Measurements from ENCODE around the gene GAS2L2.

Gene GAS2L2

GRCh38 chr17:35714988-35715387 lies 38.1 kb downstream of the GAS2L2 start:
- no peak overlapping the region for H3K4me3 ChIP-seq (ENCODE audit: control insufficient read depth, low read depth, low read length)
- no peak for DNase-seq (ENCODE audit: low read depth)
- TF ChIP-seq, protein P1, sequence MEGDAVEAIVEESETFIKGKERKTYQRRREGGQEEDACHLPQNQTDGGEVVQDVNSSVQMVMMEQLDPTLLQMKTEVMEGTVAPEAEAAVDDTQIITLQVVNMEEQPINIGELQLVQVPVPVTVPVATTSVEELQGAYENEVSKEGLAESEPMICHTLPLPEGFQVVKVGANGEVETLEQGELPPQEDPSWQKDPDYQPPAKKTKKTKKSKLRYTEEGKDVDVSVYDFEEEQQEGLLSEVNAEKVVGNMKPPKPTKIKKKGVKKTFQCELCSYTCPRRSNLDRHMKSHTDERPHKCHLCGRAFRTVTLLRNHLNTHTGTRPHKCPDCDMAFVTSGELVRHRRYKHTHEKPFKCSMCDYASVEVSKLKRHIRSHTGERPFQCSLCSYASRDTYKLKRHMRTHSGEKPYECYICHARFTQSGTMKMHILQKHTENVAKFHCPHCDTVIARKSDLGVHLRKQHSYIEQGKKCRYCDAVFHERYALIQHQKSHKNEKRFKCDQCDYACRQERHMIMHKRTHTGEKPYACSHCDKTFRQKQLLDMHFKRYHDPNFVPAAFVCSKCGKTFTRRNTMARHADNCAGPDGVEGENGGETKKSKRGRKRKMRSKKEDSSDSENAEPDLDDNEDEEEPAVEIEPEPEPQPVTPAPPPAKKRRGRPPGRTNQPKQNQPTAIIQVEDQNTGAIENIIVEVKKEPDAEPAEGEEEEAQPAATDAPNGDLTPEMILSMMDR (IDR thresholded peaks at IDR 0.05; ENCODE audit: control insufficient read depth, insufficient read depth, low read depth, low read length, missing control alignments): no peak

DNA sequence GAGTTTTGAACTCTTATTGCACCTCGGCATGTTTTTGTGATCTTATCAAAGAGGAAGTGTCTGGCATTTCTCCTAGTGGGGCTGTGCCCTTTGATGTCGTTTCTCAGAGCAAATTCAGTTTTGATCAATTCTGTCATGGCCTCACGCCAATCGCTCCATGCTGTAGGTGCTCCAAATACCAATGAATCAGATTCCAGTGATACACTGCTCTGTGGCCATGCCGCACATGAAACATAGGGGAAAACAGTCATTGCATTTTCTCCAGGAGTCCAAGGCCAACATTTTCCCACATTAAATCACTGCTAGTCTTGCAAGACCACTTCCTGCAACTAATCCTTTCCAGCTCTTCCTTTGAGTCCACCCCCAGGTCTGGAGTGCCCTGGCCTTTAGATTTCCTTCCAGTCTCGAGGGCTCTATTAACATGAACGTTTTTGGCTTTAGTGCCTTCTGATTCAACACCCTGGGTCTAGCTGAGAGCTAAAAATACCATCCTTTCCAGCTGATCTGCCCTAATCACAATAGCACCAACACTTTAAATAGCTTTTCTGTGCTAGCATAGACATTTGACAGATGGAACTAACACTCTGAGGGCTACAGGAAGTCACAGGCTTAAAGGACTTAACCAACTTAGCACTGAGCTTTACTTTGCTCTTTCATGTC lies 39.8 kb downstream of the GAS2L2 start:
- H3K4me3 ChIP-seq (ENCODE audit: control insufficient read depth, low read depth, low read length): no peak overlapping the region
- peak; percentile 95 for DNase-seq (ENCODE audit: low read depth)
- TF ChIP-seq, protein P1 (IDR thresholded peaks at IDR 0.05; ENCODE audit: control insufficient read depth, insufficient read depth, low read depth, low read length, missing control alignments): no peak

DNA sequence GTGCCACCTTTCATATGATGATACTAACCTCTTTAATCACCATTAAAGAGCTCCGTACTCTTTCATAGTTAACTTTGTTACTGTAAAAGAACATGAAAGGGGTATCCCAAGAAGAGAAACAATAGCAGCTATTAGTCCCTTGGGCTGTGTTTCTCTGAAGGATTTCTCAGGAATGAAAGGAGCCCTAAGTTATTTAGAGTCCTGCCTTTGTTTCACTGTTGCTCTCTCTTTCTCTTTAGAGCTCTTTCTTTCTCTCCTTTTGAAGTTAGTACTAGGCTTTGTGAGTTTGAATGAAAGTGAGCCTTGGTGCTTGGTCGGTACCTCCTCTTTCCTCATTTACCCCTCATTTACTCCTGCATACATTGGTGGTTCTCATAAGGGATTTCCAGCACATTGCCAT lies 42.1 kb downstream of the GAS2L2 start:
- TF ChIP-seq, protein P1 (IDR thresholded peaks at IDR 0.05; ENCODE audit: control insufficient read depth, insufficient read depth, low read depth, low read length, missing control alignments): no peak
- DNase-seq (ENCODE audit: low read depth): no peak
- H3K4me3 ChIP-seq (ENCODE audit: control insufficient read depth, low read depth, low read length): no peak overlapping the region

DNA sequence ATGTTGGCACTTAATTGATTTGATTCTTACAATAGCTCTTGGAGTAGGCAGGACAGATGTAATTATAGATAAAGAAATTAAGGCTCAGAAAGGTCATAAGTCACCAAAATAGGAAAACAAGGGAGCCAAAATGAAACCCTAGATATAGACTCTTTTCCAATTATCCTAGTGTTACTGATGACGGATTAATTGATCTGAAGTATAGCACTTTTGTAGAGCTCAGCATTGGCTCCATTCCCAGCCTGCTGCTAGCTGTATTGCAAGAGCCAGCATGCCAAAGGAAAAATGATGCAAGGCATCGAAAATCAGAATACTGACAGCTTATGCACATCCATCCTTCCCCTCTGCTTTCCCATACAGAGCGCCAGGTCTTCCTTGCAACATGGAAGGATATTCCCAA lies 43.2 kb downstream of the GAS2L2 start:
- TF ChIP-seq, protein P1 (IDR thresholded peaks at IDR 0.05; ENCODE audit: control insufficient read depth, insufficient read depth, low read depth, low read length, missing control alignments): no peak
- no peak overlapping the region for H3K4me3 ChIP-seq (ENCODE audit: control insufficient read depth, low read depth, low read length)
- peak; percentile 33 for DNase-seq (ENCODE audit: low read depth)

DNA sequence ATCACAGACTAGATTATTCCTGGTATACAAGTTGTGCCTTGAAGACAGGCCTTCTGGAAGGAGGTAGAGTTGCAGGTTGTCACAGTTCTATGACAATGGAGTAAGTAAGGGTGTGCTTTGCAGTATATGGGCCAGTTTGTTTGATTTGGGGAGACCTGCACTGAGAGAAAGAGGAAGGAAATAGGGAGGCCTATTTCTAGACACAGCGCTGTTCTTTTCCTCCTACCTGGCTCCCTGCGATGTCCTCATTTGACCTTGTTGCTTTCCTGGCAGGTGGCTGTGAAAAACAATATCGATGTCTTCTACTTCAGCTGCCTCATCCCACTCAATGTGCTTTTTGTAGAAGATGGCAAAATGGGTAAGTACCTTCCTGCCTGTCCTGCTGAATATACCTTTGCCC lies 44.1 kb downstream of the GAS2L2 start:
- DNase-seq (ENCODE audit: low read depth): no peak
- H3K4me3 ChIP-seq (ENCODE audit: control insufficient read depth, low read depth, low read length): no peak overlapping the region

GRCh38 chr17:35708149-35708548 lies 44.9 kb downstream of the GAS2L2 start:
- no peak overlapping the region for H3K4me3 ChIP-seq (ENCODE audit: control insufficient read depth, low read depth, low read length)
- TF ChIP-seq, protein P1 (IDR thresholded peaks at IDR 0.05; ENCODE audit: control insufficient read depth, insufficient read depth, low read depth, low read length, missing control alignments): no peak
- DNase-seq (ENCODE audit: low read depth): no peak

More for the DNA sequence above, 44.1 kb downstream of the GAS2L2 start:
- TF ChIP-seq, protein P1 (IDR thresholded peaks at IDR 0.05; ENCODE audit: control insufficient read depth, insufficient read depth, low read depth, low read length, missing control alignments): no peak
